ENCODE measurements around the gene GCNT4. TPM values are rescaled to one million over a fixed set of nuclear protein-coding genes. Genes with fewer than 3 reads are reported as not detected.

GCNT4 gene
- total RNA-seq, 2 donors from 2014 or later, result 3.1 to 3.5 TPM

GRCh38 chr5:75050415-75050814, 1.9 kb downstream of the GCNT4 start:
- H3K36me3 ChIP-seq, result no peaks in the 10 kb centered on the region
- peaks cover 10 to 46% of the 10 kb centered on the region in 2 donors for H3K4me1 ChIP-seq (ENCODE audit: control insufficient read depth in 1 of 2, low read depth in 2 of 2)
- H3K27me3 ChIP-seq (replicated peaks; ENCODE audit: insufficient read depth), result no peaks in the 10 kb centered on the region
- DNase-seq (ENCODE audit: low spot score), result no peak
- no peak overlapping the region for H3K27ac ChIP-seq
- no peak for TF ChIP-seq CTCF (IDR thresholded peaks at IDR 0.05)
- ATAC-seq (ENCODE audit: insufficient number of reproducible peaks, low FRiP score, low read depth), result no peak
- H3K9me3 ChIP-seq, result no peaks in the 10 kb centered on the region
- H3K4me3 ChIP-seq, result no peak overlapping the region

DNA sequence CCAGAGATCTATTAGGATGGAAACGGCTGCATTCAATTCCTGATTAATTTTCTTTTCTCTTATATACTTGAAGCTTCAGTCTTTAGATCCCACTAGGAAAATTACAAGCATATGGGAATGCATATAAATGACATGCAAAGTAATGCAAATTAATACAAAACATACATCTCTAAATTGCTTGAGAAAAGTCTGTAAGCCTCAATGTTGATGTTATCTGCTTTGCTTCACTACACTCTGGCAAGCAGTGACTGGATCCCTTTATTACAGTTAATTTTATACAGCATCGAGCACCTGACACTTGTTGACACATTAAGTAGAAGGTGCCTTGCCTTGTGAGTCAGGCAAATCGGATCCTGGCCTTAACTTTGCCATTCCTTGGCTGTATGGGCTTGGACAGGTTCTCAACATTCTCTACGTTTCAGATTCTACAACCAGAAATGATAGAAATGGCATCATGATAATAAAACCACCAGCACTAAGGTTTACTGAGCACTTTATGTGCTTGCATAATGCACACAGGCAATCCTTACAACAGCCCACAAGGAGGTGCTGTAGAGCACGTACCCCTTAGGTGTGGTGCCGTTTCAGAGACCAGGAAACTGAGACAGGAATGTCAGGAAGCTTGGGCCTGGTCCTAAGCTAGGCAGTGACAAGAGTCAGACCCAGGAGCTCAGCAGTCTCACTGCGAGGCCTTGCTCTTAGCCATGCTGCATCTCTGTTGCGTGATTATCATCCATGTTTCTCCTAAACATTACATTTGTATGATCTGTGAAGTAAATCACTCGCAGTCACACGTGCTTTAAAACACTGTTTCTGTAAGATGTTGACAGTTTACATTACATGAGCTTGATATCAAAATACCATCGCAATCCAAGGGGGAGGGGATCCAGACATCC, 2.7 kb downstream of the GCNT4 start:
- H3K27ac ChIP-seq, result peak overlapping the region in 1 of 2 donors; percentile 69
- H3K27me3 ChIP-seq (replicated peaks; ENCODE audit: insufficient read depth), result no peaks in the 10 kb centered on the region
- H3K9me3 ChIP-seq, result no peaks in the 10 kb centered on the region
- H3K4me1 ChIP-seq (ENCODE audit: control insufficient read depth in 1 of 2, low read depth in 2 of 2), result peaks cover 10 to 42% of the 10 kb centered on the region in 2 donors
- no peak for ATAC-seq (ENCODE audit: insufficient number of reproducible peaks, low FRiP score, low read depth)
- no peak overlapping the region for H3K4me3 ChIP-seq
- DNase-seq (ENCODE audit: low spot score), result no peak
- TF ChIP-seq CTCF (IDR thresholded peaks at IDR 0.05), result peak; percentile 52
- no peaks in the 10 kb centered on the region for H3K36me3 ChIP-seq

GRCh38 chr5:75048457-75048953, 3.9 kb downstream of the GCNT4 start:
- TF ChIP-seq CTCF (IDR thresholded peaks at IDR 0.05), result no peak
- Histone ChIP-seq H3K36me3 (no peaks in the 10 kb centered on the region), H3K27me3 (replicated peaks; ENCODE audit: insufficient read depth) (no peaks in the 10 kb centered on the region), H3K9me3 (no peaks in the 10 kb centered on the region), H3K4me3 (peak overlapping the region; percentile 52), H3K27ac (peak overlapping the region in 1 of 2 donors; percentile 69), H3K4me1 (ENCODE audit: control insufficient read depth in 1 of 2, low read depth in 2 of 2) (peaks cover 10 to 37% of the 10 kb centered on the region in 2 donors)
- no peak for DNase-seq (ENCODE audit: low spot score)
- ATAC-seq (ENCODE audit: insufficient number of reproducible peaks, low FRiP score, low read depth), result no peak

DNA sequence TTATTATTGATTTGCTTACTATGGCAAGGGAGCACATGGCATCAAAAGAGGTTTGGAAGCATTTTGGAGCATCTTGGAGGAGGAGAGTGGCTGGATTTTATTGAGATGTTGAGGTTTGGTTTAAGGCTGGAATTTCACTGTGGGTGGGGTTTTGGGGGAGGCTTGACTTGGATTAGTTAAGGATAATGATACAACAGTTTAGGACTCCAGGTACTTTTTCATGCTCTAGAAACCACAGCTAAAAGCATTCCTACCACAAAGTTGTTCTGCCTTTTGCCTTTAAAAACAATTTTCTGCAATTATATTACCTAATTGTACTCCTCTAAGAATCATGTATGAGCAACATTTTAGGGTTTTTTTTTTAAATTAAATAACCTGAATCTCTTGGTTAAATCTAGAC, 5.0 kb downstream of the GCNT4 start:
- TF ChIP-seq CTCF (IDR thresholded peaks at IDR 0.05), result no peak
- no peak for DNase-seq (ENCODE audit: low spot score)
- Histone ChIP-seq H3K9me3 (no peaks in the 10 kb centered on the region), H3K4me1 (ENCODE audit: control insufficient read depth in 1 of 2, low read depth in 2 of 2) (peaks cover 10 to 37% of the 10 kb centered on the region in 2 donors), H3K27ac (peak overlapping the region in 1 of 2 donors; percentile 69), H3K36me3 (no peaks in the 10 kb centered on the region), H3K27me3 (replicated peaks; ENCODE audit: insufficient read depth) (no peaks in the 10 kb centered on the region), H3K4me3 (no peak overlapping the region)
- no peak for ATAC-seq (ENCODE audit: insufficient number of reproducible peaks, low FRiP score, low read depth)

- Histone ChIP-seq H3K36me3 (no peaks in the 10 kb centered on the region), H3K4me1 (ENCODE audit: control insufficient read depth in 1 of 2, low read depth in 2 of 2) (peaks cover 10 to 34% of the 10 kb centered on the region in 2 donors), H3K27ac (peak overlapping the region in 1 of 2 donors; percentile 69), H3K4me3 (no peak overlapping the region), H3K27me3 (replicated peaks; ENCODE audit: insufficient read depth) (no peaks in the 10 kb centered on the region), H3K9me3 (no peaks in the 10 kb centered on the region)
- DNase-seq (ENCODE audit: low spot score) (no peak), ATAC-seq (ENCODE audit: insufficient number of reproducible peaks, low FRiP score, low read depth) (no peak)
- no peak for TF ChIP-seq CTCF (IDR thresholded peaks at IDR 0.05)
These were observed 5.8 kb downstream of the GCNT4 start for GRCh38 chr5:75046366-75047142.

Data from thoracic aorta (tissue), 2 donors.